ENCODE results near the gene STAM. TPM values are rescaled to one million over a fixed set of nuclear protein-coding genes. Genes with fewer than 3 reads are reported as not detected.

The STAM gene
- total RNA-seq, 2 donors from 2014 or later, result 7.3 to 15.5 TPM

DNA sequence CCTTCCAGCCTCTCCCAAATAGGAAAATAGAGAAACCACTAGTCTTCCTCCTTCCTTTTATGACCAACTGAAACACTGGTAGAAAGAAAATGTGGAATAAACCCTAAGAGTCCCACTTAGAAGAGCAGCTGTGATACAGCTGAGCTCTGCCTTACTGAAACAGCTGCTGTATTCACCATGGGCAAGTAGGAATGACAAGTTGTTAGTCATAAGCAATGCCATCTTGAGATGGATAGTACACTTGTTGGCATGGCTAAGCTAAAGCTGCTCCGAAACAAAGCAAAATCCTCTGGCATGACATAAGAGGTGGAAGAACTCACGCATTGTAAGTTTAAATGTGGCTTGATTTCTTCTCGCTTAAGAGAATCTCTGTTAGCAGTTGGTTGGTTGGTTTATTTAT lies 59.8 kb downstream of the STAM start:
- no peak for ATAC-seq
- 96 to 97% methylated on average over 3 of the region's 3 CpGs for WGBS, 2 donors
- Histone ChIP-seq H3K36me3 (replicated peaks in 1 of 2; ENCODE audit: insufficient read depth in 1 of 2, low read depth in 2 of 2) (peaks cover 0 to 3% of the 10 kb centered on the region in 2 donors), H3K27me3 (no peaks in the 10 kb centered on the region), H3K27ac (no peak overlapping the region), H3K4me3 (no peak overlapping the region), H3K4me1 (no peaks in the 10 kb centered on the region), H3K9me3 (no peaks in the 10 kb centered on the region)
- intact Hi-C loops (cut with DNase I), result no loop called here
- TF ChIP-seq, protein P1, sequence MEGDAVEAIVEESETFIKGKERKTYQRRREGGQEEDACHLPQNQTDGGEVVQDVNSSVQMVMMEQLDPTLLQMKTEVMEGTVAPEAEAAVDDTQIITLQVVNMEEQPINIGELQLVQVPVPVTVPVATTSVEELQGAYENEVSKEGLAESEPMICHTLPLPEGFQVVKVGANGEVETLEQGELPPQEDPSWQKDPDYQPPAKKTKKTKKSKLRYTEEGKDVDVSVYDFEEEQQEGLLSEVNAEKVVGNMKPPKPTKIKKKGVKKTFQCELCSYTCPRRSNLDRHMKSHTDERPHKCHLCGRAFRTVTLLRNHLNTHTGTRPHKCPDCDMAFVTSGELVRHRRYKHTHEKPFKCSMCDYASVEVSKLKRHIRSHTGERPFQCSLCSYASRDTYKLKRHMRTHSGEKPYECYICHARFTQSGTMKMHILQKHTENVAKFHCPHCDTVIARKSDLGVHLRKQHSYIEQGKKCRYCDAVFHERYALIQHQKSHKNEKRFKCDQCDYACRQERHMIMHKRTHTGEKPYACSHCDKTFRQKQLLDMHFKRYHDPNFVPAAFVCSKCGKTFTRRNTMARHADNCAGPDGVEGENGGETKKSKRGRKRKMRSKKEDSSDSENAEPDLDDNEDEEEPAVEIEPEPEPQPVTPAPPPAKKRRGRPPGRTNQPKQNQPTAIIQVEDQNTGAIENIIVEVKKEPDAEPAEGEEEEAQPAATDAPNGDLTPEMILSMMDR (IDR thresholded peaks at IDR 0.05), result no peak
- no peak for TF ChIP-seq POLR2A (IDR thresholded peaks at IDR 0.05)
- DNase-seq, result no peak

DNA sequence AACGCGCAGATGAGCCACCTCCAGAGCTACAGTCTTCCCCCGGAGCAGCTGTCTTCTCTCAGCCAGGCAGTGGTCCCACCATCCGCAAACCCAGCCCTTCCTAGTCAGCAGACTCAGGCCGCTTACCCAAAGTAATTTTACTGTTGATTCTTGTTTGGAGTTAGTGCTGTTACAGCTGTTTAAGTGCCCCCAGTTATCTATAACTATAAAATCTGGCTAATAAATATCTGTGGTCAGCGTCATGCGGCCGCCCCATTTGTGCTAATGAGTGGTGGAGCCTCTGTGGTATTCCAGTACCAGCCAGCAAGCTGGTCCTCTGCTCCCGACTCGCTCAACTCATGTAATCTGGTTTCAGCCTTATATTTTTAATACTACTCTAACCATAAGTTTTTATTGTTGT lies 64.9 kb downstream of the STAM start:
- Histone ChIP-seq H3K36me3 (replicated peaks in 1 of 2; ENCODE audit: insufficient read depth in 1 of 2, low read depth in 2 of 2) (peaks cover 5 to 14% of the 10 kb centered on the region in 2 donors), H3K4me3 (no peak overlapping the region), H3K27ac (no peak overlapping the region), H3K4me1 (no peaks in the 10 kb centered on the region), H3K27me3 (no peaks in the 10 kb centered on the region), H3K9me3 (no peaks in the 10 kb centered on the region)
- intact Hi-C loops (cut with DNase I), result no loop called here
- DNase-seq (no peak), ATAC-seq (no peak)
- TF ChIP-seq POLR2A (IDR thresholded peaks at IDR 0.05), result no peak
- TF ChIP-seq, protein P1 (IDR thresholded peaks at IDR 0.05), result no peak
- 98% methylated on average over 10 of the region's 10 CpGs for WGBS, 2 donors

DNA sequence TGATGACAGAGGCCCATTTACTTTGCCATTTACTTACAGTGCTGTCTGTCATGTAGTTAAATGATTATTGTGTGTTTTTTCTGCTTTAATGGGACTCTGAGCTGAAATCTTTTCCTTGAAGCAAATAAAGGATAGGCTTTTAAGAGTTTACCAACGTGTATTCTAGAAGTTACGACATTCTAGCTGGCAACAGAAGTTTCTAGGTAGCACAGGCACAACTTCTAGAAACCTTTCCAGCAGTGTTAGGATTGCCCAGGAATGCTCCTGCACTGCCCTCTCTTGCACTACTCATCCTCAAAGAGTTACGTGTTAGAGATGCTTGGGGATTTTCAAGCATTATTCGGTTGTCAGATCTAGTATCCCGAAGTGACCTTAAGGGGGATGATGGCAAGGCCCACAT lies 65.5 kb downstream of the STAM start:
- no peaks in the 10 kb centered on the region for H3K4me1 ChIP-seq
- DNase-seq, result no peak
- TF ChIP-seq, protein P1 (IDR thresholded peaks at IDR 0.05), result no peak
- no peak for TF ChIP-seq POLR2A (IDR thresholded peaks at IDR 0.05)
- H3K9me3 ChIP-seq, result no peaks in the 10 kb centered on the region
- intact Hi-C loops (cut with DNase I), result no loop called here
- no peaks in the 10 kb centered on the region for H3K27me3 ChIP-seq
- peaks cover 5 to 16% of the 10 kb centered on the region in 2 donors for H3K36me3 ChIP-seq (replicated peaks in 1 of 2; ENCODE audit: insufficient read depth in 1 of 2, low read depth in 2 of 2)
- no peak overlapping the region for H3K4me3 ChIP-seq
- WGBS, 2 donors, result 86% methylated on average over 5 of the region's 5 CpGs
- H3K27ac ChIP-seq, result no peak overlapping the region
- ATAC-seq, result no peak

DNA sequence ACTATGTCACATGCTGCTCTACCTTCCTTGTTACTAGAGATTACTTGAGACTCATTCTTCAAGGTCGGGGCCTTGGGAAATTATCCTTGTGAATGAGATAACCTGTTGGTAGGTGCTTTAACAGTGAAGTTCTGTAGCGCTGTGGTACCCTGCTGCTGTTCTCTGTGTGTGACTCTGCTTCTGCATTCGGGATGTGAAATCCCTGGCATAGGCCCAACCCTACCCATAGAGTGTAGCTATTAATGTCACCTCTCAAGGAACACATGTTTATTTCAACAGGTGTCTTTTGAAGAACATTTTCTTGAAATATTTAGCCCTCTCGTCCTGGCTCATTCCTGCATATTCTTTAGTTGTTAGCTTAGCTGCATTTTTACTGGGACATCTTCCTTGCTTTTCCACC lies 66.2 kb downstream of the STAM start:
- H3K4me3 ChIP-seq, result no peak overlapping the region
- no peak overlapping the region for H3K27ac ChIP-seq
- peaks cover 5 to 18% of the 10 kb centered on the region in 2 donors for H3K36me3 ChIP-seq (replicated peaks in 1 of 2; ENCODE audit: insufficient read depth in 1 of 2, low read depth in 2 of 2)
- no peak for DNase-seq
- WGBS, 2 donors, result 70 to 73% methylated on average over 4 of the region's 4 CpGs
- intact Hi-C loops (cut with DNase I), result no loop called here
- TF ChIP-seq POLR2A (IDR thresholded peaks at IDR 0.05), result no peak
- TF ChIP-seq, protein P1 (IDR thresholded peaks at IDR 0.05), result no peak
- no peaks in the 10 kb centered on the region for H3K9me3 ChIP-seq
- no peaks in the 10 kb centered on the region for H3K4me1 ChIP-seq
- no peak for ATAC-seq
- H3K27me3 ChIP-seq, result no peaks in the 10 kb centered on the region

DNA sequence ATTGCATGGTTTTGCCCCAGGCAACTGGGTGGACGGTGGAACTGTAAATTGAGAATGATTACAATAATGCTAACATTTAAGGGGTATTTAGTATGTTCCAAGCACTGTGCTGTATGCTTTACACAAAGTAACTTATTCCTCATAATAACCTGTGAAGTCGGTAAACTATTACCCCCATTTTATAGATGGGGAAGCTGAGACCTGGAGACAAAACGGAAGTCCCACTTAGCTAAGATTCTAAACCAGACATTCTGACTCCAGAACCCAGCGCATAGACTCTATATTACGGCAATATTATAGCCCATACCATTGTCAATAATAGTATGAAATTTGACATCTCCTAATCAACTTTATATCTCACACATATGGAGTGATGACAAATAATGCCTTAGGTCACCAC lies 68.1 kb downstream of the STAM start:
- 92 to 95% methylated on average over 5 of the region's 5 CpGs for WGBS, 2 donors
- TF ChIP-seq POLR2A (IDR thresholded peaks at IDR 0.05), result no peak
- TF ChIP-seq, protein P1 (IDR thresholded peaks at IDR 0.05), result no peak
- Histone ChIP-seq H3K36me3 (replicated peaks in 1 of 2; ENCODE audit: insufficient read depth in 1 of 2, low read depth in 2 of 2) (peaks cover 5 to 21% of the 10 kb centered on the region in 2 donors), H3K4me1 (no peaks in the 10 kb centered on the region), H3K4me3 (no peak overlapping the region), H3K9me3 (no peaks in the 10 kb centered on the region), H3K27ac (no peak overlapping the region), H3K27me3 (no peaks in the 10 kb centered on the region)
- ATAC-seq (no peak), DNase-seq (no peak)
- intact Hi-C loops (cut with DNase I), result no loop called here
